Skeletal muscle tissue (tissue), 4 donors: ENCODE data around the gene PTK6. TPM values are rescaled to one million over a fixed set of nuclear protein-coding genes. Genes with fewer than 3 reads are reported as not detected.

Experiments used
- H3K27ac ChIP-seq: one replicate; pipeline ENCODE4 v1.7.0; 2013; ENCODE audit warnings: mild to moderate bottlenecking, low read depth, low read length, inconsistent platforms
- H3K27me3 ChIP-seq, 3 donors: one replicate each; pipeline ENCODE4 v1.7.0; 2013; ENCODE audit warnings: low read length in 3 of 3; ENCODE audit not compliant: control insufficient read depth in 3 of 3, insufficient read depth in 3 of 3
- H3K36me3 ChIP-seq, 3 donors: one replicate each; pipeline ENCODE4 v1.7.0; 2013; ENCODE audit warnings: low read length in 3 of 3; ENCODE audit not compliant: control insufficient read depth in 3 of 3, insufficient read depth in 3 of 3
- H3K4me1 ChIP-seq, 3 donors: one replicate each; pipeline ENCODE4 v1.7.0; 2013; ENCODE audit warnings: low read length in 3 of 3, mild to moderate bottlenecking in 3 of 3; ENCODE audit not compliant: control insufficient read depth in 3 of 3, insufficient read depth in 3 of 3
- H3K4me3 ChIP-seq, 3 donors: one replicate each; pipeline ENCODE4 v1.7.0; 2013; ENCODE audit warnings: low read length in 3 of 3
- H3K9ac ChIP-seq, 3 donors: one replicate each; pipeline ENCODE4 v1.7.0; 2013; ENCODE audit warnings: low read length in 3 of 3, mild to moderate bottlenecking in 3 of 3, moderate library complexity in 2 of 3, low read depth in 1 of 3
- H3K9me3 ChIP-seq, 3 donors: one replicate each; pipeline ENCODE4 v1.7.0; 2013; ENCODE audit warnings: low read length in 3 of 3; ENCODE audit not compliant: control insufficient read depth in 3 of 3
- total RNA-seq: library from RNA; depleted of rRNA; stranded (reverse); fragments of >200 nt; gene quantifications from one replicate; pipeline ENCODE4 v1.2.3, GENCODE V29; 2014
- donor health status: Osteomylitis.

PTK6 gene
- total RNA-seq, 1 donor from 2014 or later = not detected

- Histone ChIP-seq H3K4me1 (no peaks in the 10 kb centered on the region), H3K27me3 (peaks cover 12 to 26% (median 12%) of the 10 kb centered on the region in 3 donors), H3K9ac (no peak overlapping the region), H3K36me3 (peaks cover 0 to 6% (median 5%) of the 10 kb centered on the region in 3 donors), H3K9me3 (no peaks in the 10 kb centered on the region), H3K4me3 (no peak overlapping the region), H3K27ac (no peak overlapping the region)
These were observed 19.8 kb upstream of the PTK6 start for GRCh38 chr20:63556873-63557478.

GRCh38 chr20:63555661-63556381 is 18.6 kb upstream of the PTK6 start:
- peaks cover 15 to 31% (median 18%) of the 10 kb centered on the region in 3 donors for H3K27me3 ChIP-seq
- peaks cover 0 to 1% (median 0%) of the 10 kb centered on the region in 3 donors for H3K36me3 ChIP-seq
- H3K9ac ChIP-seq = no peak overlapping the region
- H3K27ac ChIP-seq = no peak overlapping the region
- H3K4me3 ChIP-seq = no peak overlapping the region
- H3K9me3 ChIP-seq = no peaks in the 10 kb centered on the region
- H3K4me1 ChIP-seq = no peaks in the 10 kb centered on the region

DNA sequence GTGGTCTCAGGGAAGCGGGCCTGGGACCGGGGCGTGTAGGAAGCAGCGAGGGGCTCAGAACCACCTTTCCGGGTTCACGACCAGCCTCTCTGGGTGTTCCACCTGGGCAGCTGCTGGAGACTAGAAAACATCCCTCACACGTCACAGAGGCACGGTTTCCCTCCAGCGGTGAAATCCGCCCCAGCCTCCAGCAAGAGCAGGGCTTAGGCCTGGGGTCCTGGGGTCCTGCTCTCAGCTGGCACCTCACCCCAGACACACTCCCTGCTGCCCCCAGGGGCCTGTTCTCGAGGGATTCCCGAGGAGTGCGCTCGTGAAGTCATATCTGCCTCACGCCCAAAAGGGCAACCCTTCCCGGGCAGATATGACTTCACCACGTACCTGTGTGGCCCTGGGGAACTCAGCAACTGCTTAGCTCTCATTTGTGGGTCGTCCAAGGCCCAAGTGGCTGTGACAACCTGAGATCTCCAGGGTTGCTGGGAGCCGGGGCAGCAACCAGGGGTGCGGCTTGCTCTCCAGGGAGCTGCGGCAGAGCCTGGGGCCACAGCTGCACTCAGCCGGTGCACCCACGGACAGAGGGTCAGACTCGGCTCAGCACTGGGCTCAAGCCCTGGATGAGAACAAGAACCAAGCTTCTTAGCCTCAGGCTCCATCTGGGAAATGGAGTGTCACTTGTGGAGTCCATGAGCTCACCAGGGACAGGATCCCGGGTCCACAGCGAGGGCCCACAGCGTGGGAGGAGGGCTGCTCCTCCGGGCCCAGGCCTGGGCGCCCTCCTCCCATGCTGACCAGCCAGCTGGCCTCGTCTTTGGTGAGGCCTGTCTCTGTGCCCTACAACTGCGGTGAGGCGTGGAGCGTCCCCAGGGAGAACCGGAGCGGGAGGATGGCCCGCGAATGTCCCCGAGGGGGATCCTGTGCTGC is 17.4 kb upstream of the PTK6 start:
- no peaks in the 10 kb centered on the region for H3K9me3 ChIP-seq
- H3K4me1 ChIP-seq = no peaks in the 10 kb centered on the region
- no peak overlapping the region for H3K27ac ChIP-seq
- H3K27me3 ChIP-seq = peaks cover 26 to 39% (median 27%) of the 10 kb centered on the region in 3 donors
- H3K4me3 ChIP-seq = no peak overlapping the region
- H3K9ac ChIP-seq = peak overlapping the region in 1 of 3 donors; percentile 16
- H3K36me3 ChIP-seq = no peaks in the 10 kb centered on the region

- Histone ChIP-seq H3K9ac (peak within 1 kb of the TSS in 1 of 3 donors; percentile 33), H3K27me3 (peaks cover 31 to 41% (median 31%) of the 10 kb centered on the region in 3 donors), H3K27ac (no peak within 1 kb of the TSS), H3K9me3 (no peaks in the 10 kb centered on the region), H3K36me3 (no peaks in the 10 kb centered on the region), H3K4me1 (no peaks in the 10 kb centered on the region), H3K4me3 (peak within 1 kb of the TSS; percentile 36 to 43 (median 41))
These were observed 16.7 kb upstream of the PTK6 start, which contains the start of gene FNDC11 for GRCh38 chr20:63553933-63554290. Gene FNDC11 (plus strand): TSS chr20:63554159. CDS start chr20:63555664, 1,505 bp downstream.

DNA sequence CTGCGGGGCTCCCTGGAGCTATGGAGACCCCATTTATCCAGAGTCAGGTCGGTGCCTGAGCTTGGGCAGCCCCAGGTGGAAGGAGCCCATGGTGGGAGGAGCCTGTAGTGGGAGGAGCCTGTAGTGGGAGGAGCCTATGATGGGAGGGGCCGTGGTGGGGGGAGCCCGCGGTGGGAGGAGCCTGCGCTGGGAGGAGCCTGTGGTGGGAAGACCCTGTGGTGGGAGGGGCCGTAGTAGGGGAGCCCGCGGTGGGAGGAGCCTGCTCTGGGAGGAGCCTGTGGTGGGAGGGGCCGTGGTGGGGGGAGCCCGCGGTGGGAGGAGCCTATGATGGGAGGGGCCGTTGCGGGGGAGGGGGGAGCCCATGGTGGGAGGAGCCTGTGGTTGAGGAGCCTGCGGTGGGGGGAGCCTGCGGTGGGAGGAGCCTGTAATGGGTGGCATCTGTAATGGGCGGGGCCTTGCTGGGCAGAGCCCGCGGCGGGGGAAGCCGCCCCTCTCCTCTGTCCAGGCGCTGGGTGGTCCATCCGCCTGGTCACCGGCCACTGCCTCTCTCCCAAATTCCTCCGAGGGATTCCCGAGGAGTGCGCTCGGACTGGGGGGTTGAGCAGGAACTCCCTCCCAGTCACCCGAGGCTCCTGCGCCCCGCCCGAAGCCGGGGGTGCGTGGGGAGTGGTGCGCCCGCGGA is 16.2 kb upstream of the PTK6 start:
- Histone ChIP-seq H3K27ac (no peak overlapping the region), H3K4me3 (peak overlapping the region; percentile 36 to 43 (median 41)), H3K9ac (peak overlapping the region in 1 of 3 donors; percentile 33), H3K9me3 (no peaks in the 10 kb centered on the region), H3K27me3 (peaks cover 36 to 46% (median 36%) of the 10 kb centered on the region in 3 donors), H3K36me3 (no peaks in the 10 kb centered on the region), H3K4me1 (no peaks in the 10 kb centered on the region)

DNA sequence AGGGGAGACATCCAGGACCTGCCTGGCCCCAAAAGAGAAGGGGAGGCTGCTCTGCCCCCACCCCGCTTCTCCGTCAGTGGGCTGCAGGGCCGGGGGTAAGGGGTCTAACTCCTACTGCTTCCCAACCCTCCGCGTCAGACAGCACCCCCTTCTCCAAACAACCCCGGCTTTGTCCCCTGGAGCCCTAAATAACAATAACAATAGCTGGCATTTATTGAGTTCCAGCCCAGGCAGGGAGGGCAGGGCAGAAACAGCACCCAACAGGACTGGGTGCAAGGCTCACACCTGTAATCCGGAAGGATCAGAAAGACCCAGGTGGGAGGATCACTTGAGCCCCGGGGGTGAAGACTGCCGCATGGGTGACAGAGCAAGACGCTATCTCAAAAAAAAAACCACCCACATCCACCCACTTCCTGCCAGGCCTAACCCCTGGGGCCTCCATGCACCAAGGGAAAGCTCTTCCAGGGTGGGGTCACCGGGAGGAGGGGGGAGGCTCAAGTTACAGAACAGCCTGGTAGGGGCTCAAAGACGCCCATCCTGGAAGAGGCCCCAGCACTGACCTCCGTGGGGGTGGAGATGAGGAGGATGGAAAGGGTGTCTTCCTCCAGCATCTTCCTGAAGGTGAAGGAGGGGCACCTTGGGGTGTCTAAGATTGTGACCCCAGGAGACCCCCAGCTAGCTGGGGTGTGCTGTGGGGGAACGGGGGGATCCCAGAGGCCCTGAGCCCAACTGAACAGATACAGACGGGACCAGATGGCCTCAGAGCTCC is 15.5 kb upstream of the PTK6 start:
- Histone ChIP-seq H3K4me1 (no peaks in the 10 kb centered on the region), H3K9me3 (no peaks in the 10 kb centered on the region), H3K27ac (no peak overlapping the region), H3K4me3 (no peak overlapping the region), H3K36me3 (no peaks in the 10 kb centered on the region), H3K9ac (no peak overlapping the region), H3K27me3 (peaks cover 43 to 50% (median 44%) of the 10 kb centered on the region in 3 donors)

- Histone ChIP-seq H3K27ac (no peak overlapping the region), H3K27me3 (peaks cover 53 to 60% (median 56%) of the 10 kb centered on the region in 3 donors)
These were observed 13.9 kb upstream of the PTK6 start for GRCh38 chr20:63551068-63551467.

DNA sequence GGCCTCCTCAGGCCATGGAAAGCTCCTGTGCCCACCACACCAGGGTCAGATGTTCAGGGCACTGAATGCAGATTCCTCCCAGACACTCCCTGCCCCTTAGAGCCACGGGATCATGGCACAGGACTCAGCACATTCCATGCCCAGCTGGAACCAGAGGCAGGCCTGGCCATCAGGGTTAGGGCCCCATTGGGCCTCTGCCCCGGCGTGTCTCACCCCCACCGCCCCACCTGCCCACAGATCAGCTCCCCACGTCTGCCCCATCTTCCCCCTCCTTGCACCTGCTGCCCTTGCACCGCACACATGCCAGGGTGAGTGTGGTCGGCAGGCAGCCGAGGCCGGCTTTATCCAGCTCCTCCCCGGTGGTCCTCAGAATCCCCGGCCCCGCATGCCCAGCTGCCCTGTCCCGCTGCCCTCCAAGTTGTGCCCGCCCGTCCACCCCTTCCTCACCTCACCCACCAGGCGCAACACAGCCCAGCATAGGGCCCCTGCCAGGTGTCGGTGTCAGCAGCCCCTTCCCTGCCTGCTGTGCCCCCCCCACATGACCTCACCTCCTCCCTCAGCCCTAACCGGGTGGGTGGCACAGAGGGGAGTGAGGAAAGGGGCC is 12.6 kb upstream of the PTK6 start:
- H3K9ac ChIP-seq = no peak overlapping the region
- no peaks in the 10 kb centered on the region for H3K36me3 ChIP-seq
- no peak overlapping the region for H3K4me3 ChIP-seq
- no peaks in the 10 kb centered on the region for H3K4me1 ChIP-seq
- no peaks in the 10 kb centered on the region for H3K9me3 ChIP-seq
- H3K27ac ChIP-seq = no peak overlapping the region
- peaks cover 62 to 63% (median 62%) of the 10 kb centered on the region in 3 donors for H3K27me3 ChIP-seq

More at GRCh38 chr20:63551068-63551467, 13.9 kb upstream of the PTK6 start:
- H3K9me3 ChIP-seq = no peaks in the 10 kb centered on the region
- no peak overlapping the region for H3K4me3 ChIP-seq
- no peaks in the 10 kb centered on the region for H3K36me3 ChIP-seq
- no peak overlapping the region for H3K9ac ChIP-seq
- H3K4me1 ChIP-seq = no peaks in the 10 kb centered on the region
